BLaER1 treated with 17β-estradiol and CSF1 and Interleukin-3, amounts not matched to agents 10 nM and 100 nM (cell line): Measurements from ENCODE around the gene AURKB.
A peak's percentile ranks its signal among the peaks of the same experiment; 100 is the strongest.
"Not testable (repeated sequence)": the region's sequence is repeated elsewhere in the genome, so short reads cannot be mapped to it uniquely, and the experiment has no call there.

Experiments
- H3K27ac ChIP-seq, 11 experiments: shearing (Covaris generic); formaldehyde crosslinking; 2 replicates each; pipeline ENCODE4 v1.8.1; 2022
- H3K27me3 ChIP-seq, 11 experiments: shearing (Covaris generic); formaldehyde crosslinking; 2 replicates each; pipeline ENCODE4 v1.8.1; 2022
- H3K36me3 ChIP-seq, 11 experiments: shearing (Covaris generic); formaldehyde crosslinking; 2 replicates each; pipeline ENCODE4 v1.8.1; 2022
- H3K4me1 ChIP-seq, 10 experiments: shearing (Covaris generic); formaldehyde crosslinking; 2 replicates each; pipeline ENCODE4 v1.8.1; 2022
- H3K4me2 ChIP-seq, 11 experiments: shearing (Covaris generic); formaldehyde crosslinking; 2 replicates each; pipeline ENCODE4 v1.8.1; 2022
- H3K4me3 ChIP-seq, 10 experiments: shearing (Covaris generic); formaldehyde crosslinking; 2 replicates each; pipeline ENCODE4 v1.8.1; 2022
- H3K9ac ChIP-seq, 11 experiments: shearing (Covaris generic); formaldehyde crosslinking; 2 replicates each; pipeline ENCODE4 v1.8.1; 2022
- H3K9me3 ChIP-seq, 11 experiments: shearing (Covaris generic); formaldehyde crosslinking; replicated peaks in 1 of 11; 2 replicates each; pipeline ENCODE4 v1.8.1; 2022
- H4K20me1 ChIP-seq, 11 experiments: shearing (Covaris generic); formaldehyde crosslinking; 2 replicates each; pipeline ENCODE4 v1.8.1; 2022
- Cebpa-rat ChIP-seq, 11 experiments: shearing (Covaris generic); IDR thresholded peaks; 2 replicates each; pipeline ENCODE4 v1.8.1; 2022

AURKB gene

GRCh38 chr17:8173871-8174322, 36.5 kb downstream of the AURKB start:
- H3K4me2 ChIP-seq = peak overlapping the region; percentile 90 to 99 (median 95)
- peaks cover 47 to 70% (median 67%) of the 10 kb centered on the region in 10 experiments for H3K4me1 ChIP-seq
- TF ChIP-seq Cebpa-rat (IDR thresholded peaks at IDR 0.05) = no peak
- H3K9me3 ChIP-seq = no peaks in the 10 kb centered on the region
- H3K4me3 ChIP-seq = peak overlapping the region; percentile 47 to 75 (median 57)
- no peaks in the 10 kb centered on the region for H3K27me3 ChIP-seq
- H3K9ac ChIP-seq = peak overlapping the region; percentile 90 to 96 (median 93)
- H3K27ac ChIP-seq = peak overlapping the region; percentile 94 to 99 (median 97)
- H4K20me1 ChIP-seq = no peaks in the 10 kb centered on the region
- no peaks in the 10 kb centered on the region for H3K36me3 ChIP-seq

- Histone ChIP-seq H4K20me1 (no peaks in the 10 kb centered on the region), H3K9ac (peak overlapping the region; percentile 90 to 96 (median 93)), H3K4me1 (peaks cover 47 to 70% (median 67%) of the 10 kb centered on the region in 10 experiments), H3K27ac (peak overlapping the region; percentile 94 to 99 (median 97)), H3K4me2 (peak overlapping the region; percentile 90 to 99 (median 95)), H3K27me3 (no peaks in the 10 kb centered on the region), H3K36me3 (no peaks in the 10 kb centered on the region), H3K9me3 (no peaks in the 10 kb centered on the region), H3K4me3 (peak overlapping the region; percentile 47 to 75 (median 57))
- TF ChIP-seq Cebpa-rat (IDR thresholded peaks at IDR 0.05) = peak in 5 of 11 experiments; percentile 40 to 67 (median 60); a peak in 8 of 22 replicates
Measured at GRCh38 chr17:8173056-8173870, 37.1 kb downstream of the AURKB start.

GRCh38 chr17:8170186-8170585, 40.2 kb downstream of the AURKB start:
- Histone ChIP-seq H3K27ac (peak overlapping the region in 1 of 11 experiments; percentile 39; a peak in 1 of 22 replicates), H3K9ac (0 out of 22 replicates have a peak overlapping the region, but pooled peaks of 2 of the 11 experiments have one; percentile 6 to 9), H3K4me2 (peak overlapping the region in 8 of 11 experiments; percentile 5 to 98 (median 46); a peak in 11 of 22 replicates), H3K4me1 (peaks cover 36 to 52% (median 49%) of the 10 kb centered on the region in 10 experiments)
- H4K20me1 ChIP-seq, H3K9me3 ChIP-seq, H3K36me3 ChIP-seq, H3K27me3 ChIP-seq, H3K4me3 ChIP-seq: not testable (repeated sequence)

- H3K9ac ChIP-seq = peak overlapping the region in 4 of 11 experiments; percentile 8 to 19 (median 17); a peak in 2 of 22 replicates
- H3K4me1 ChIP-seq = peaks cover 40 to 54% (median 51%) of the 10 kb centered on the region in 10 experiments
- TF ChIP-seq Cebpa-rat (IDR thresholded peaks at IDR 0.05) = no peak
- H3K4me2 ChIP-seq = no peak overlapping the region
- H3K27me3 ChIP-seq = no peaks in the 10 kb centered on the region
- no peak overlapping the region for H3K27ac ChIP-seq
- H3K36me3 ChIP-seq = no peaks in the 10 kb centered on the region
- H4K20me1 ChIP-seq = peaks cover 0 to under 1% (median 0%) of the 10 kb centered on the region in 11 experiments; a peak in 2 of 22 replicates
- no peaks in the 10 kb centered on the region for H3K9me3 ChIP-seq
- H3K4me3 ChIP-seq = no peak overlapping the region
Measured at GRCh38 chr17:8167526-8167925, 42.8 kb downstream of the AURKB start.

- Histone ChIP-seq H3K4me3 (no peak overlapping the region), H3K4me2 (no peak overlapping the region), H3K9ac (peak overlapping the region in 3 of 11 experiments; percentile 18 to 31 (median 26); a peak in 2 of 22 replicates), H4K20me1 (peaks cover 0 to 8% (median 5%) of the 10 kb centered on the region in 11 experiments; a peak in 16 of 22 replicates), H3K27me3 (no peaks in the 10 kb centered on the region), H3K9me3 (no peaks in the 10 kb centered on the region), H3K4me1 (peaks cover 38 to 52% (median 47%) of the 10 kb centered on the region in 10 experiments), H3K27ac (no peak overlapping the region), H3K36me3 (peaks cover 0 to under 1% (median 0%) of the 10 kb centered on the region in 11 experiments; a peak in 3 of 22 replicates)
- TF ChIP-seq Cebpa-rat (IDR thresholded peaks at IDR 0.05) = no peak
Measured at GRCh38 chr17:8166731-8167130, 43.6 kb downstream of the AURKB start.

GRCh38 chr17:8164815-8165131, 45.6 kb downstream of the AURKB start:
- Histone ChIP-seq H3K9ac (peak overlapping the region; percentile 55 to 100 (median 99); a peak in 19 of 22 replicates), H3K4me2 (peak overlapping the region; percentile 82 to 100 (median 95)), H3K27ac (peak overlapping the region; percentile 93 to 100 (median 98); a peak in 20 of 22 replicates), H3K27me3 (no peaks in the 10 kb centered on the region), H3K4me3 (peak overlapping the region in 3 of 10 experiments; percentile 40 to 100 (median 96); a peak in 4 of 20 replicates), H4K20me1 (peaks cover 4 to 28% (median 20%) of the 10 kb centered on the region in 11 experiments; a peak in 17 of 22 replicates), H3K4me1 (peaks cover 45 to 52% (median 47%) of the 10 kb centered on the region in 10 experiments), H3K36me3 (peaks cover 8 to 20% (median 15%) of the 10 kb centered on the region in 11 experiments; a peak in 19 of 22 replicates), H3K9me3 (no peaks in the 10 kb centered on the region)
- no peak for TF ChIP-seq Cebpa-rat (IDR thresholded peaks at IDR 0.05)

- peak overlapping the region; percentile 96 to 100 (median 99); a peak in 21 of 22 replicates for H3K9ac ChIP-seq
- H3K9me3 ChIP-seq = no peaks in the 10 kb centered on the region
- no peak for TF ChIP-seq Cebpa-rat (IDR thresholded peaks at IDR 0.05)
- H3K27ac ChIP-seq = peak overlapping the region; percentile 93 to 100 (median 98); a peak in 21 of 22 replicates
- H3K36me3 ChIP-seq = peaks cover 13 to 26% (median 21%) of the 10 kb centered on the region in 11 experiments; a peak in 20 of 22 replicates
- peaks cover 9 to 34% (median 26%) of the 10 kb centered on the region in 11 experiments; a peak in 17 of 22 replicates for H4K20me1 ChIP-seq
- H3K4me3 ChIP-seq = peak overlapping the region; percentile 40 to 100 (median 100); a peak in 13 of 20 replicates
- H3K4me2 ChIP-seq = peak overlapping the region; percentile 82 to 100 (median 95)
- H3K4me1 ChIP-seq = peaks cover 49 to 56% (median 51%) of the 10 kb centered on the region in 10 experiments
- H3K27me3 ChIP-seq = no peaks in the 10 kb centered on the region
Measured at GRCh38 chr17:8163978-8164814, 46.2 kb downstream of the AURKB start.
